ENCODE results near the gene SMIM15.

The SMIM15 gene

GRCh38 chr5:61159070-61159469 lies 3.2 kb downstream of the SMIM15 start:
- no peak for DNase-seq

GRCh38 chr5:61151893-61152292 lies 10.4 kb downstream of the SMIM15 start:
- no peak for DNase-seq

- no peak for DNase-seq
These were observed 13.8 kb downstream of the SMIM15 start for GRCh38 chr5:61148515-61148914.

- no peak for DNase-seq
These were observed 19.5 kb downstream of the SMIM15 start for GRCh38 chr5:61142811-61143210.

GRCh38 chr5:61142391-61142790 lies 19.9 kb downstream of the SMIM15 start:
- no peak for DNase-seq

GRCh38 chr5:61141801-61142200 lies 20.5 kb downstream of the SMIM15 start:
- DNase-seq, result no peak

GRCh38 chr5:61139931-61140330 lies 22.3 kb downstream of the SMIM15 start:
- no peak for DNase-seq

GRCh38 chr5:61139094-61139873 lies 23.0 kb downstream of the SMIM15 start:
- no peak for DNase-seq

GRCh38 chr5:61137835-61138234 lies 24.4 kb downstream of the SMIM15 start:
- DNase-seq, result no peak

- DNase-seq, result no peak
These were observed 29.7 kb downstream of the SMIM15 start for GRCh38 chr5:61132559-61132958.

GRCh38 chr5:61130289-61130688 lies 32.0 kb downstream of the SMIM15 start:
- no peak for DNase-seq

GRCh38 chr5:61123145-61123544 lies 39.1 kb downstream of the SMIM15 start:
- DNase-seq, result no peak

- no peak for DNase-seq
These were observed 41.7 kb downstream of the SMIM15 start for GRCh38 chr5:61120534-61120933.

GRCh38 chr5:61119066-61119465 lies 43.2 kb downstream of the SMIM15 start:
- no peak for DNase-seq

GRCh38 chr5:61115968-61116367 lies 46.3 kb downstream of the SMIM15 start:
- DNase-seq, result no peak

- no peak for DNase-seq
These were observed 47.8 kb downstream of the SMIM15 start for GRCh38 chr5:61114441-61114840.
